ENCODE measurements around the gene RAB10. TPM values are rescaled to one million over a fixed set of nuclear protein-coding genes. Genes with fewer than 3 reads are reported as not detected.

RAB10 gene
- total and polyA plus RNA-seq, 2 of the 13 experiments (the other 11 are each of a cell fraction or from before 2014, with no cell fraction given): 48.2 to 120 TPM

DNA sequence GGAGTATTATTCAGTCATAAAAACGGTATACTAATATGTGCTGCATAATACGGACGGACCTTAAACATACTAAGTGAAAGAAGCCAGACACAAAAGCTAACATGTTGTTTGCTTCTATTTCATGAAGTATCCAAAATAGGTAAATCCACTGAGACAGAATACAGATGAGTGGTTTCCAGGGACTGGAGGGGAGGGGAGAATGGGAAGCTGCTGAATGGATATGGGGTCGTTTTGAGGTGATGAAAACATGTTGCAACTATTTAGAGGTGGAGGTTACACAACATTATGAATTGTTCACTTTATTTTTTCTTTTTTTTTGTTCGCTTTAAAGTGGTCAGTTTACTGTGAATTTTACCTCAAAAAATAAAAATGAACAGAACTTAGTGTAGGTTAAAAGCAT, 52.9 kb downstream of the RAB10 start:
- ATAC-seq (no peak), DNase-seq (ENCODE audit: low spot score) (no peak), FAIRE-seq (no peak)
- Histone ChIP-seq H3K9me3 (ENCODE audit: low read length) (no peaks in the 10 kb centered on the region), H3K4me3 (replicated peaks in 1 of 3; ENCODE audit: insufficient read depth in 1 of 3, low read depth in 2 of 3, low read length in 3 of 3) (no peak overlapping the region), H3K27me3 (ENCODE audit: control insufficient read depth in 1 of 2, insufficient read depth in 2 of 2, low read length in 2 of 2) (no peaks in the 10 kb centered on the region), H3K4me1 (ENCODE audit: insufficient read depth, low read length) (0 out of 2 replicates have a peak, but pooled peaks cover 11% of the 10 kb centered on the region), H3K27ac (ENCODE audit: extremely low read length, insufficient read depth, low read length) (no peak overlapping the region), H2AFZ (ENCODE audit: low read length) (no peak overlapping the region), H3K79me2 (ENCODE audit: insufficient read depth, low read length) (peaks cover 78% of the 10 kb centered on the region), H3K36me3 (replicated peaks in 1 of 2; ENCODE audit: control insufficient read depth in 1 of 2, insufficient read depth in 2 of 2, low read length in 2 of 2) (peaks cover 0 to 18% of the 10 kb centered on the region in 2 experiments; a peak in 2 of 5 replicates), H3K4me2 (ENCODE audit: low read depth, low read length) (no peak overlapping the region), H3K9ac (ENCODE audit: insufficient read depth, low read depth, low read length) (no peak overlapping the region), H4K20me1 (ENCODE audit: insufficient read depth, low read length) (peaks cover 30% of the 10 kb centered on the region)
- BruUV-seq (replicated peaks): no TSS peak
- POLR2A ChIA-PET: no interaction called here
- TF ChIP-seq KLF16 (CRISPR knock-in tag; IDR thresholded peaks at IDR 0.05) (no peak), ZNF335 (CRISPR knock-in tag; IDR thresholded peaks at IDR 0.05) (no peak), RBM22 (optimal IDR thresholded peaks at IDR 0.05; ENCODE audit: low read length) (peak; percentile 53), ATF1 (CRISPR knock-in tag; IDR thresholded peaks at IDR 0.05) (no peak)
- 86% methylated on average over 5 of the region's 5 CpGs for WGBS (ENCODE audit: low lambda C conversion rate)
- CTCF ChIA-PET (ENCODE audit: low intra/inter-chr PET ratio, low total read pairs): no interaction called here
- in situ Hi-C loops (cut with HindIII; ENCODE audit: extremely low pct_ligation_motif_present, low pct_unique_long_range_greater_than_20kb): no loop called here
- intact Hi-C loops (cut with micrococcal nuclease; ENCODE audit: unreplicated experiment): no loop called here

DNA sequence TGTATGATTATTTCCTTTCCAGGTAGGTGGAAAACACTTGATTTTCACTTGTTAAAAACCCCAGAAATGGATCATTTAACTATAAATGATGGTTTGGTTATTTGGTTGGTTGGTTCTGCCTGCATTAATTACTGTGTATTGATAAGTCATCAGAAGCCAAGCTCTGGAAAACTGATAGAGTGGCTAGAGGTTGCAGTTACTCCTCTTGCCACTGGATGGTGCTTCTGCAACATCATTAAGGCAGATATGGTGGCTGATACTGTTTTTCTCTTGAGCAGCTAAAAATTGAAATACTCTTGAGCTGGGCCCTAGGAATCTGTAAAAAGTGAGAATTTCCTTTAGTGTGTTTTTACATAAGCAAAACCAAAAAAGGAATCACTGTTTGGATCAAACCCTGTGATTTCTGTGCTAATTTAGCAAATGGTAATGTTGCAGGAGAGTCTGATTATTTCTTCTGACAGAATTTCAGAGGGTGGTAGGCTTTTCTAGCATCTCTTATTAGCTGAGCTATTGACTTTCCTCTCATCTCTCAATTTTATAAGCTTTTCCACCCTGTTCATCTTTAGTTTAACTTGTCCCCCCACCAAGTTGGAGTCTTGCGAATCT, 54.3 kb downstream of the RAB10 start:
- FAIRE-seq (peak; percentile 23), DNase-seq (ENCODE audit: low spot score) (peak; percentile 42), ATAC-seq (peak; percentile 91)
- no peak for TF ChIP-seq CREM (IDR thresholded peaks at IDR 0.05)
- no peak for TF ChIP-seq CREM (CRISPR knock-in tag; IDR thresholded peaks at IDR 0.05)
- no peak for TF ChIP-seq ZFX (CRISPR knock-in tag; IDR thresholded peaks at IDR 0.05; ENCODE audit: low read depth)
- no peak for TF ChIP-seq GATAD1 (CRISPR knock-in tag; IDR thresholded peaks at IDR 0.05)
- TF ChIP-seq STAG1 (CRISPR knock-in tag; IDR thresholded peaks at IDR 0.05): peak; percentile 76
- TF ChIP-seq SMAD1 (CRISPR knock-in tag; IDR thresholded peaks at IDR 0.05; ENCODE audit: borderline replicate concordance, low read depth): no peak
- TF ChIP-seq, protein P1, sequence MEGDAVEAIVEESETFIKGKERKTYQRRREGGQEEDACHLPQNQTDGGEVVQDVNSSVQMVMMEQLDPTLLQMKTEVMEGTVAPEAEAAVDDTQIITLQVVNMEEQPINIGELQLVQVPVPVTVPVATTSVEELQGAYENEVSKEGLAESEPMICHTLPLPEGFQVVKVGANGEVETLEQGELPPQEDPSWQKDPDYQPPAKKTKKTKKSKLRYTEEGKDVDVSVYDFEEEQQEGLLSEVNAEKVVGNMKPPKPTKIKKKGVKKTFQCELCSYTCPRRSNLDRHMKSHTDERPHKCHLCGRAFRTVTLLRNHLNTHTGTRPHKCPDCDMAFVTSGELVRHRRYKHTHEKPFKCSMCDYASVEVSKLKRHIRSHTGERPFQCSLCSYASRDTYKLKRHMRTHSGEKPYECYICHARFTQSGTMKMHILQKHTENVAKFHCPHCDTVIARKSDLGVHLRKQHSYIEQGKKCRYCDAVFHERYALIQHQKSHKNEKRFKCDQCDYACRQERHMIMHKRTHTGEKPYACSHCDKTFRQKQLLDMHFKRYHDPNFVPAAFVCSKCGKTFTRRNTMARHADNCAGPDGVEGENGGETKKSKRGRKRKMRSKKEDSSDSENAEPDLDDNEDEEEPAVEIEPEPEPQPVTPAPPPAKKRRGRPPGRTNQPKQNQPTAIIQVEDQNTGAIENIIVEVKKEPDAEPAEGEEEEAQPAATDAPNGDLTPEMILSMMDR (CRISPR knock-in tag; IDR thresholded peaks at IDR 0.05): peak; percentile 80
- peak; percentile 38; the same call in 1 of the 2 replicates for TF ChIP-seq RAD21 (CRISPR knock-in tag; IDR thresholded peaks at IDR 0.05)
- peak; percentile 77; the same call in 1 of the 2 replicates for TF ChIP-seq SMC3 (IDR thresholded peaks at IDR 0.05; ENCODE audit: low read length)
- no peak for TF ChIP-seq ZNF24 (IDR thresholded peaks at IDR 0.05)
- 0 out of 2 replicates have a peak, but pooled peaks have one; percentile 28 for TF ChIP-seq ZNF335 (CRISPR knock-in tag; IDR thresholded peaks at IDR 0.05)
- TF ChIP-seq ZSCAN12 (CRISPR knock-in tag; IDR thresholded peaks at IDR 0.05): no peak
- TF ChIP-seq FOXJ3 (CRISPR knock-in tag; IDR thresholded peaks at IDR 0.05; ENCODE audit: borderline replicate concordance): no peak
- no peak for TF ChIP-seq ZNF564 (CRISPR knock-in tag; IDR thresholded peaks at IDR 0.05)
- no peak for TF ChIP-seq HOXD1 (CRISPR knock-in tag; IDR thresholded peaks at IDR 0.05)
- Histone ChIP-seq H3K4me3 (replicated peaks in 1 of 3; ENCODE audit: insufficient read depth in 1 of 3, low read depth in 2 of 3, low read length in 3 of 3) (no peak overlapping the region), H3K9me3 (ENCODE audit: low read length) (no peaks in the 10 kb centered on the region), H3K4me2 (ENCODE audit: low read depth, low read length) (no peak overlapping the region), H3K36me3 (replicated peaks in 1 of 2; ENCODE audit: control insufficient read depth in 1 of 2, insufficient read depth in 2 of 2, low read length in 2 of 2) (peaks cover 0 to 18% of the 10 kb centered on the region in 2 experiments; a peak in 2 of 5 replicates), H3K79me2 (ENCODE audit: insufficient read depth, low read length) (peaks cover 78% of the 10 kb centered on the region), H2AFZ (ENCODE audit: low read length) (no peak overlapping the region), H3K27me3 (ENCODE audit: control insufficient read depth in 1 of 2, insufficient read depth in 2 of 2, low read length in 2 of 2) (no peaks in the 10 kb centered on the region), H3K9ac (ENCODE audit: insufficient read depth, low read depth, low read length) (no peak overlapping the region), H3K4me1 (ENCODE audit: insufficient read depth, low read length) (0 out of 2 replicates have a peak, but pooled peaks cover 11% of the 10 kb centered on the region), H4K20me1 (ENCODE audit: insufficient read depth, low read length) (peaks cover 31% of the 10 kb centered on the region), H3K27ac (ENCODE audit: extremely low read length, insufficient read depth, low read length) (no peak overlapping the region)
- intact Hi-C loops (cut with micrococcal nuclease; ENCODE audit: unreplicated experiment): loop anchor here (1.0 kb wide), 1 partner anchor 57 kb away; no protein-coding TSS in a partner anchor
- ChIA-PET CTCF (ENCODE audit: low intra/inter-chr PET ratio, low total read pairs) (interaction anchor here (2.4 kb wide), 1 partner anchor 57 kb away, joined by 14 read pairs; no protein-coding TSS in a partner anchor), POLR2A (no interaction called here)
- WGBS (ENCODE audit: low lambda C conversion rate): 97% methylated on average over 1 of the region's 1 CpG
- in situ Hi-C loops (cut with HindIII; ENCODE audit: extremely low pct_ligation_motif_present, low pct_unique_long_range_greater_than_20kb): no loop called here
- BruUV-seq (replicated peaks): no TSS peak

All from HepG2 (cell line).